ENCODE results near the gene COX8A. TPM values are rescaled to one million over a fixed set of nuclear protein-coding genes. Genes with fewer than 3 reads are reported as not detected.

The COX8A gene
- total RNA-seq, 1 experiment from 2014 or later: 587 TPM

DNA sequence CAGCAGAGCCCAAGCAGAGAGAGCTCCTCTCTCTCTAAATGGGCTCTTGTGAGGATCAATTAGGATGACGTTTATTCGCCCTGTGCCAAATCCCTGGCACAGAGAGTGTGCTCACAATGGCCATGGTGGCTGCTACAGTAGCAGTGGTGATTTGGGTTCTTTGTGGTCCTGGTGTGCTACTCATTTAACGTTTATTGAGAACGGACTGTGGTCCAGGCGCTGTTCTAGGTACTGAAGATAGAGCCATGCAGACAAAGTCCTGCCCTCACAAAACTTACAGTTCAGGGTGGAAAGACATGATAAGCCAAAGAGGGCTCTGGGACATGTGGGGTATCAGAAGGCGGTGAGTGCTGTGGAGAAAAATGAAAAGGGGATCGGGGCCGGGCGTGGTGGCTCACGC, 17.1 kb downstream of the COX8A start (continued):
- no peak for TF ChIP-seq PREB (CRISPR knock-in tag; IDR thresholded peaks at IDR 0.05; ENCODE audit: borderline replicate concordance)
- TF ChIP-seq CDX4 (CRISPR knock-in tag; IDR thresholded peaks at IDR 0.05; ENCODE audit: borderline replicate concordance): no peak

GRCh38 chr11:63993100-63993499, 18.7 kb downstream of the COX8A start:
- Mint-ChIP-seq H3K27ac (no peak overlapping the region; the same call in 1 of the 2 replicates), H3K4me1 (peaks cover 8% of the 10 kb centered on the region), H3K27me3 (ENCODE audit: low read depth) (no peaks in the 10 kb centered on the region), H3K36me3 (peaks cover 51% of the 10 kb centered on the region), H3K4me3 (no peak overlapping the region), H3K9me3 (no peaks in the 10 kb centered on the region)
- DNase-seq (ENCODE audit: low spot score): no peak
- CTCF ChIA-PET: no interaction called here
- POLR2A ChIA-PET: no interaction called here
- no peak for ATAC-seq
- no peak for TF ChIP-seq ZNF219 (CRISPR knock-in tag; IDR thresholded peaks at IDR 0.05; ENCODE audit: borderline replicate concordance)
- TF ChIP-seq ARID4B (CRISPR knock-in tag; IDR thresholded peaks at IDR 0.05; ENCODE audit: borderline replicate concordance): no peak
- no peak for TF ChIP-seq OVOL2 (CRISPR knock-in tag; IDR thresholded peaks at IDR 0.05; ENCODE audit: borderline replicate concordance)
- no peak for TF ChIP-seq AFF4 (CRISPR knock-in tag; IDR thresholded peaks at IDR 0.05; ENCODE audit: borderline replicate concordance)
- no peak for TF ChIP-seq ZNF671 (CRISPR knock-in tag; IDR thresholded peaks at IDR 0.05)
- no peak for TF ChIP-seq MLX (CRISPR knock-in tag; IDR thresholded peaks at IDR 0.05)

DNA sequence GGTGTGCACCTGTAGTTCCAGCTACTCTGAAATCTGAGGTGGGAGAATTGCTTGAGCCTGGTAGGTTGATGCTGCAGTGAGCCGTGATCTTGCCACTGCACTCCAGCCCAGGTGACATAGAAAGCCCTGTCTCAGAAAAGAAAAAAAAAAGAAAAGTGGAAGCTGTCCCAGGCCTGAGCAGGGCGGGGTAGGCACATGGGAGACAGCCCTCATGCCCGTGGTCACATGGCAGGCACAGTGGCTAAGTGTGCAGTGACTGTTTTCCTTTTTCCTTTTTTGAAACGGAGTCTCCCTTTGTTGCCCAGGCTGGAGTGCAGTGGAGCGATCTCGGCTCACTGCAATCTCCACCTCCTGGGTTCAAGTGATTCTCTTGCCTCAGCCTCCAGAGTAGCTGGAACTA, 19.6 kb downstream of the COX8A start:
- Mint-ChIP-seq H3K4me1 (peaks cover 9% of the 10 kb centered on the region), H3K9me3 (no peaks in the 10 kb centered on the region), H3K27me3 (ENCODE audit: low read depth) (no peaks in the 10 kb centered on the region), H3K27ac (no peak overlapping the region), H3K36me3 (peaks cover 44% of the 10 kb centered on the region), H3K4me3 (no peak overlapping the region)
- POLR2A ChIA-PET: no interaction called here
- CTCF ChIA-PET: no interaction called here
- TF ChIP-seq GTF2I (CRISPR knock-in tag; conservative IDR thresholded peaks at IDR 0.05) (no peak), ZNF121 (CRISPR knock-in tag; IDR thresholded peaks at IDR 0.05) (no peak), CREB1 (CRISPR knock-in tag; IDR thresholded peaks at IDR 0.05) (no peak), TP53 (CRISPR knock-in tag; IDR thresholded peaks at IDR 0.05) (no peak), PRDM15 (CRISPR knock-in tag; IDR thresholded peaks at IDR 0.05) (no peak)
- DNase-seq (ENCODE audit: low spot score): no peak
- no peak for ATAC-seq
